Tibial artery (tissue), 4 donors: Measurements from ENCODE around the gene SYN1.

Experiments used
- DNase-seq, 2 donors: peaks; one replicate each; pipeline ENCODE4 v3.0.0-alpha.2; 2019
- H3K27ac ChIP-seq, 2 donors: fragments of 200-600 bp; sonication (generic) in 1 of 2; 1 replicate in 1 of 2; 2 replicates in 1 of 2; pipeline ENCODE4 v1.5.1; 2018 to 2019; ENCODE audit warnings: mild to moderate bottlenecking in 1 of 2
- H3K27me3 ChIP-seq, 2 donors: fragments of 200-600 bp; sonication (generic) in 1 of 2; one replicate each; pipeline versions ENCODE4 v1.5.1 to v1.6.0; 2016 to 2019
- H3K36me3 ChIP-seq, 3 donors: fragments of 200-600 bp; sonication (generic) in 2 of 3; one replicate each; pipeline ENCODE4 v1.5.1; 2016 to 2019; ENCODE audit warnings: mild to moderate bottlenecking in 2 of 3
- H3K4me1 ChIP-seq, 4 donors: fragments of 200-600 bp; sonication (generic) in 2 of 4; 1 replicate in 3 of 4; 2 replicates in 1 of 4; pipeline ENCODE4 v1.5.1; 2016 to 2019
- H3K4me3 ChIP-seq, 2 donors: fragments of 200-600 bp; sonication (generic) in 1 of 2; 1 replicate in 1 of 2; 2 replicates in 1 of 2; pipeline ENCODE4 v1.5.1; 2018 to 2019; ENCODE audit warnings: mild to moderate bottlenecking in 2 of 2
- H3K9me3 ChIP-seq, 3 donors: fragments of 200-600 bp; sonication (generic) in 1 of 3; one replicate each; pipeline ENCODE4 v1.5.1; 2016 to 2019
- intact Hi-C: fragments of 100-400 bp; cut with DNase I; formaldehyde crosslinking; loops from one replicate; pipeline ENCODE4 v1.15.0; 2023; ENCODE audit warnings: low total_unique reads
- TF ChIP-seq, protein P1 (sequence below), 2 experiments: fragments of 200-600 bp in 1 of 2; fragments of 450-650 bp in 1 of 2; IDR thresholded peaks; one replicate each; pipeline ENCODE4 v1.5.1; 2017 to 2019; ENCODE audit warnings: antibody characterized with exemption in 2 of 2, mild to moderate bottlenecking in 1 of 2, moderate library complexity in 1 of 2

The SYN1 gene

DNA sequence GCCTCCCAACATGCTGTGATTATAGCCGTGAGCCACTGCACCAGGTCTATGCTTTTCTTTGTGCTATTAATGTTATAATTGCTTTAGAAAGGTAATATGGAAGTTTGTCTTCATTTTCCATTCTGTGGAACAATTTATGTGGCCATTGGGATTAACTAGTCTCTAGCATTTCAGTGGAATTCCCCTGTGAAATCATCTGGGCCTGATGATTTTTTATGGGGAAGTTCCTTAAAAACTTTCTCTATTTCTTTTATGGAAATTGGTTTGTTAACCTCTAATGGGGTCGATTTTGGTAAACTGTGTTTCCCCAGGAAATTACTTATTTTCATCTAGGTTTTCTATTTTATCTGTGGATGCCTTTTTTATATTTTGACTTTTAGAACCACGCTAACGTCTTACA lies 26.1 kb downstream of the SYN1 start:
- no peak overlapping the region for H3K4me3 ChIP-seq
- no peaks in the 10 kb centered on the region for H3K27me3 ChIP-seq
- TF ChIP-seq, protein P1, sequence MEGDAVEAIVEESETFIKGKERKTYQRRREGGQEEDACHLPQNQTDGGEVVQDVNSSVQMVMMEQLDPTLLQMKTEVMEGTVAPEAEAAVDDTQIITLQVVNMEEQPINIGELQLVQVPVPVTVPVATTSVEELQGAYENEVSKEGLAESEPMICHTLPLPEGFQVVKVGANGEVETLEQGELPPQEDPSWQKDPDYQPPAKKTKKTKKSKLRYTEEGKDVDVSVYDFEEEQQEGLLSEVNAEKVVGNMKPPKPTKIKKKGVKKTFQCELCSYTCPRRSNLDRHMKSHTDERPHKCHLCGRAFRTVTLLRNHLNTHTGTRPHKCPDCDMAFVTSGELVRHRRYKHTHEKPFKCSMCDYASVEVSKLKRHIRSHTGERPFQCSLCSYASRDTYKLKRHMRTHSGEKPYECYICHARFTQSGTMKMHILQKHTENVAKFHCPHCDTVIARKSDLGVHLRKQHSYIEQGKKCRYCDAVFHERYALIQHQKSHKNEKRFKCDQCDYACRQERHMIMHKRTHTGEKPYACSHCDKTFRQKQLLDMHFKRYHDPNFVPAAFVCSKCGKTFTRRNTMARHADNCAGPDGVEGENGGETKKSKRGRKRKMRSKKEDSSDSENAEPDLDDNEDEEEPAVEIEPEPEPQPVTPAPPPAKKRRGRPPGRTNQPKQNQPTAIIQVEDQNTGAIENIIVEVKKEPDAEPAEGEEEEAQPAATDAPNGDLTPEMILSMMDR (IDR thresholded peaks at IDR 0.05): no peak
- peaks cover 0 to 13% (median 3%) of the 10 kb centered on the region in 4 donors for H3K4me1 ChIP-seq
- DNase-seq: no peak
- H3K36me3 ChIP-seq: no peaks in the 10 kb centered on the region
- peaks cover 0 to 16% (median 16%) of the 10 kb centered on the region in 3 donors for H3K9me3 ChIP-seq
- intact Hi-C loops: no loop called here
- H3K27ac ChIP-seq: no peak overlapping the region

DNA sequence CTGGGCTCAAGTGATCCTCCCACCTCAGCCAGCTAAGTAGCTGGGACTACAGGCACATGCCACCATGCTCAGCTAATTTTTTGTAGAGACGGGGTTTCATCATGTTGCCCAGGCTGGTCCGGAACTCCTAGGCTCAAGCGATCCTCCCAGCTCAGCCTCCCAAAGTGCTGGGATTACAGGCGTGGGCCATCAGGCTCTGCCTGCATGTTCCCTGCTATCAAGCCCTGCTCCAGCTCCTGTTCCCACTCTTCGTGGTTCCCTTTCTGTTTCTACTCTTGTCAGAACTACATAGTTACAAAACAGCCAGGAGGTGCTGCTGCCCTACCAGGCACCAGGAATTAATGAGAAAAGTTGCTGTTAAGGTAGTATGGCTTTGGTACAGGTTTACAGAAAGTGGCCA lies 28.7 kb downstream of the SYN1 start:
- H3K4me1 ChIP-seq: peaks cover 0 to 12% (median 3%) of the 10 kb centered on the region in 4 donors
- DNase-seq: no peak
- H3K36me3 ChIP-seq: no peaks in the 10 kb centered on the region
- intact Hi-C loops: no loop called here
- H3K4me3 ChIP-seq: no peak overlapping the region
- no peaks in the 10 kb centered on the region for H3K9me3 ChIP-seq
- no peaks in the 10 kb centered on the region for H3K27me3 ChIP-seq
- TF ChIP-seq, protein P1 (IDR thresholded peaks at IDR 0.05): no peak
- H3K27ac ChIP-seq: no peak overlapping the region

DNA sequence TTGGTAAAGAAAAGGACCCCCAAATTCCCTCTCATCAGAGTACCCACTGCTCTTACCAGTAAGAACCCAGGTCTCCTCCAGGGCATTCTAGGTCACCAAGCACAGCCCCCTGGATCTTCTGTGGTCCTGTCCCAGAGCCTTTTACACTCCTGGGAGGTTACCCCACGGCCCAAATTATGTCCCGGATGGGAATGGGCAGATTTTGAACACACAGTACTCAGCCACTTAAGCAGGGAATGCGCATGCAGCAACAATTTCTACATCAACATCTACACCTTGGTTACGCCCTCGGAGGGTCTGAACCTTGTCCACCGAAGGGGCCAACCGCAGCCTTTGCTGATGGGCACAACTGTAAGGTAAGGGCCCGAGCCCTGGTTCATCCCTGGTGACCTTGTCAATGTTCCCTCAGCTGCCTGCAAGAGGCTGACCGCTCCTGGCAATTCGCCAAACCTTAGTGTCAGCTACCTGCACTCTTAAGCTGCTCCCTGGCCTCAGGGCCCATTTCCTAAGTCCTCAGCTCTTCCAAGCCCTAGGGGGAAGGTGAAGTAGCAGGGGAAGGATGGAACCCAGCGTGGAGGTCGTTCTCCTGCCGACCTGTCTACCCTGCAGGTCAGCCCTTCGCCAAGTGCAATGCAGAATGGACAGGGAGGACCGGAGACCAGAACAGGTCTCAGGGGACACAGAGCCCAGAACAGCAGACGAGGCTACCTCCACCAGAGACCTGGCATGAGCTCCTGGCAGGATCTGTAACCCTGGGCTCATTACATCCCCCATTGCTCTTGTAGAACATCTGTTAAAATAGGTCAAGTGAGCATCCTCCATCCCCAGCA lies 31.5 kb downstream of the SYN1 start:
- no peaks in the 10 kb centered on the region for H3K9me3 ChIP-seq
- intact Hi-C loops: no loop called here
- TF ChIP-seq, protein P1 (IDR thresholded peaks at IDR 0.05): no peak
- no peaks in the 10 kb centered on the region for H3K27me3 ChIP-seq
- no peak overlapping the region for H3K27ac ChIP-seq
- no peak overlapping the region for H3K4me3 ChIP-seq
- no peak for DNase-seq
- peaks cover 0 to 7% (median 0%) of the 10 kb centered on the region in 3 donors for H3K36me3 ChIP-seq
- H3K4me1 ChIP-seq: peaks cover 0 to 9% (median 2%) of the 10 kb centered on the region in 4 donors

DNA sequence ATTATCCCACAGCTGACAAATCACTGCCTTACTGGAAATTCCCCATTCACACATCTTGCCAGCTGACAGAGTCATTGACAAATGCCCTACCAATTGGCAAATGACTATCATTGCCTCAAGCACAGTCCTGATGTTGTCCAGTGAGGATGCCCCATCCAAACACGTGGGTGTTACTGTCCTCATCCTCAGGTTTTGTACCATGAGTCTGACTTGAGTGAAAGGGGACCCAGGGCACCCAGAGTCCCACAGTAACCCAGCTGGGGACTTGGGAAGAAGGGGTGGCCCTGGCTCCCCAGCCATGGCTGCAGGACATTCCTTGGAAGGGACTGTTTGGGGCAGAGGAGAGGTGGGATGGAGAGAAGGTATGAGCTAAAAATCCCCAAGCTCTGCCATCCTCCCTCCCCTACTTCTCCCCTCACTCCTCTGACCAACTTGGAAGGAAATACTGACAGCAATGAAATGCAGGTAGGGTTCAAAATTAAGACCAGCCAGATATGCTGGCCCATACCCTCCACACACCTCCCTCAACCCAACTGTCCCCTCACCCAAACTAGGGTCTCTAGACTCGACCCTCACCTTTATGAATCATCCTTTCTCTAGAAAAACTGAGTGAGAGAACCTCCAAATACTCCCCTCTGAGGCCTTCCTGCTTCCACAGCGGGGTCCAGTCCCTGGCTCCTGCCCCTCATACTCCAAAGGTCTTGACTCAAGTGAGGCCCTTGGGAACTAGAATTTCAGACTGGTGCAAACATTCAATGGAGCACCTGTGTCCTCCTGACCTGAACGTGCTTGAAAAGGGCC lies 32.4 kb downstream of the SYN1 start:
- Histone ChIP-seq H3K9me3 (no peaks in the 10 kb centered on the region), H3K36me3 (peaks cover 0 to 7% (median 0%) of the 10 kb centered on the region in 3 donors), H3K4me1 (peaks cover 0 to 13% (median 3%) of the 10 kb centered on the region in 4 donors), H3K27ac (no peak overlapping the region), H3K4me3 (no peak overlapping the region), H3K27me3 (no peaks in the 10 kb centered on the region)
- TF ChIP-seq, protein P1 (IDR thresholded peaks at IDR 0.05): no peak
- intact Hi-C loops: no loop called here
- DNase-seq: no peak

DNA sequence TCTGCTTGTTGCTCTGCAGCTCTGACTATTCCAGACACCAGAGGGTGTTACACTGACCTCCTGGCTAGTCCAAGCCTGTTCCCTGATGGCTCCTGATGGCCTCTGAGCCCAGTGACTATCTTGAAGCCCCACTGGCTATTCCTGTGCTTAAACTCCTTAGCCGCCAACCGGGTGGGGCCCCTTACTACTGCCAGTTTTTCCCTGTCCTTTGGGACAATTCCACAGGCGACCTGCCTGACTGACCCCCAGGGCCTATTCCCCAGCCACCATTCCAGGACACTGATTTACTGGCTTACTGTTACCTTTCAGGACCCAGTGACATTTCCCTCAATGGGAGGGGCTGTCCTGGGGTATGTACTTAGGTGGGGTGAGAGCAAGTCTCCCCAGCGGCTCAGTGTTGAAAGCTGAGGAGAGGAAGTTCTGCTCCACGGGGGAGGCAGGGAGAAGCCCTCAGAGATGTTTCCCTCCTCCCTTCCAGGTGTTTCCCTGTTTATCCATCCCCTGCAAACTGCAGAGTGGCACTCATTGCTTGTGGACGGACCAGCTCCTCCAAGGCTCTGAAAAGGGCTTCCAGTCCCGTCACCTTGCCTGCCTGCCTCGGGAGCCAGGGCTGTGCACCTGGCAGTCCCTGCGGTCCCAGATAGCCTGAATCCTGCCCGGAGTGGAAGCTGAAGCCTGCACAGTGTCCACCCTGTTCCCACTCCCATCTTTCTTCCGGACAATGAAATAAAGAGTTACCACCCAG lies 33.4 kb downstream of the SYN1 start:
- TF ChIP-seq, protein P1 (IDR thresholded peaks at IDR 0.05): no peak
- DNase-seq: no peak
- intact Hi-C loops: no loop called here

More for the DNA sequence above, 33.4 kb downstream of the SYN1 start:
- no peaks in the 10 kb centered on the region for H3K27me3 ChIP-seq
- H3K27ac ChIP-seq: no peak overlapping the region
- peaks cover 0 to 18% (median 3%) of the 10 kb centered on the region in 4 donors for H3K4me1 ChIP-seq
- no peaks in the 10 kb centered on the region for H3K9me3 ChIP-seq
- peaks cover 0 to 7% (median 0%) of the 10 kb centered on the region in 3 donors for H3K36me3 ChIP-seq
- H3K4me3 ChIP-seq: no peak overlapping the region
